Stomach (tissue), 9 donors: ENCODE measurements around the gene ZFP1. TPM values are rescaled to one million over a fixed set of nuclear protein-coding genes. Genes with fewer than 3 reads are reported as not detected.

Experiments used
- DNase-seq, 2 donors: peaks; one replicate each; pipeline versions ENCODE4 v3.0.0 to v3.0.0-alpha.2; 2013 to 2019
- H3K27ac ChIP-seq, 5 donors: fragments of 200-600 bp in 4 of 5; sonication (generic) in 4 of 5; one replicate each; pipeline ENCODE4 v1.5.1; 2013 to 2019; ENCODE audit warnings: mild to moderate bottlenecking in 1 of 5, moderate library complexity in 1 of 5
- H3K27me3 ChIP-seq, 3 donors: fragments of 200-600 bp; sonication (generic); one replicate each; pipeline ENCODE4 v1.5.1; 2017 to 2019; ENCODE audit warnings: mixed run types in 1 of 3
- H3K36me3 ChIP-seq, 4 donors: fragments of 200-600 bp; sonication (generic); 1 replicate in 3 of 4; 2 replicates in 1 of 4; pipeline ENCODE4 v1.5.1; 2016 to 2019
- H3K4me1 ChIP-seq, 4 donors: fragments of 200-600 bp; sonication (generic); one replicate each; pipeline ENCODE4 v1.5.1; 2016 to 2019
- H3K4me3 ChIP-seq, 4 donors: fragments of 200-600 bp; sonication (generic) in 3 of 4; one replicate each; pipeline ENCODE4 v1.5.1; 2016 to 2019; ENCODE audit warnings: mild to moderate bottlenecking in 1 of 4
- H3K9me3 ChIP-seq, 4 donors: fragments of 200-600 bp; sonication (generic); one replicate each; pipeline ENCODE4 v1.5.1; 2016 to 2019
- CTCF ChIP-seq, 7 experiments: fragments of 450-650 bp in 4 of 7; fragments of 200-600 bp in 3 of 7; sonication (generic) in 3 of 7; IDR thresholded peaks; one replicate each; pipeline ENCODE4 v1.5.1; 2016 to 2019; ENCODE audit warnings: antibody characterized with exemption in 7 of 7, control low read depth in 2 of 7, mild to moderate bottlenecking in 1 of 7
- EP300 ChIP-seq: sonication (generic); formaldehyde crosslinking; IDR thresholded peaks from one replicate; pipeline ENCODE4 v1.6.1; 2017; ENCODE audit warnings: antibody characterized with exemption
- POLR2A ChIP-seq, 4 donors: fragments of 450-650 bp; IDR thresholded peaks; one replicate each; pipeline ENCODE4 v1.6.1; 2016; ENCODE audit warnings: antibody characterized with exemption in 4 of 4, control low read depth in 2 of 4, mild to moderate bottlenecking in 1 of 4, moderate library complexity in 1 of 4
- POLR2AphosphoS5 ChIP-seq, 3 donors: sonication (generic); formaldehyde crosslinking; IDR thresholded peaks; one replicate each; pipeline ENCODE4 v1.6.1; 2016; ENCODE audit warnings: antibody characterized with exemption in 3 of 3
- WGBS, 5 donors: extraction: QIAGEN DNeasy Blood & Tissue Kit in 3 of 5; methylation state at CpG; one replicate each; pipeline versions ENCODE4 v1.1.5 to v1.1.7; 2013 to 2018; 5-methylcytosine and 5-hydroxymethylcytosine counted together
- intact Hi-C: fragments of 100-400 bp; cut with DNase I; formaldehyde crosslinking; loops from one replicate; pipeline ENCODE4 v1.15.1; 2023; ENCODE audit warnings: low total_unique reads
- polyA plus RNA-seq, 3 donors: library from polyadenylated mRNA; stranded (reverse); fragments of 200-250 nt; gene quantifications; one replicate each; pipeline ENCODE4 v1.2.3, GENCODE V29; 2013
- total RNA-seq, 5 donors: library from RNA; depleted of rRNA; stranded (reverse); fragments of >200 nt; gene quantifications; one replicate each; pipeline versions ENCODE4 v1.1.0 to v1.2.3, GENCODE V29; 2014 to 2016
- donor health status: healthy with polysubstance abuse.
- donor health status: Bipolar disorder and iron deficiency.
- donor health status: healthy.

Gene ZFP1
- total and polyA plus RNA-seq, 8 donors: 2.7 to 29.2 (median 5.2) TPM; not detected in 1

- 67 to 78% (median 72%) methylated on average over 6 of the region's 6 CpGs for WGBS, 5 donors
- TF ChIP-seq POLR2AphosphoS5 (IDR thresholded peaks at IDR 0.05): no peak
- TF ChIP-seq EP300: no peak
- no peak for TF ChIP-seq POLR2A (IDR thresholded peaks at IDR 0.05)
- no peak for TF ChIP-seq CTCF (IDR thresholded peaks at IDR 0.05)
- Histone ChIP-seq H3K4me1 (peaks cover 0 to 5% (median under 1%) of the 10 kb centered on the region in 4 donors), H3K9me3 (peaks cover 0 to 5% (median 0%) of the 10 kb centered on the region in 4 donors), H3K36me3 (no peaks in the 10 kb centered on the region), H3K27ac (no peak overlapping the region), H3K4me3 (no peak overlapping the region), H3K27me3 (no peaks in the 10 kb centered on the region)
- intact Hi-C loops: no loop called here
- DNase-seq: no peak
These were observed 4.4 kb upstream of the ZFP1 start for GRCh38 chr16:75143941-75144340.

GRCh38 chr16:75147968-75148310 is 385 bp upstream of the ZFP1 start:
- Histone ChIP-seq H3K4me3 (peak overlapping the region; percentile 86 to 100 (median 98)), H3K36me3 (peaks cover 0 to 17% (median 8%) of the 10 kb centered on the region in 4 donors), H3K27ac (peak overlapping the region in 4 of 5 donors; percentile 96 to 99 (median 98)), H3K4me1 (peaks cover 0 to 15% (median 9%) of the 10 kb centered on the region in 4 donors), H3K9me3 (peaks cover 0 to 23% (median 15%) of the 10 kb centered on the region in 4 donors), H3K27me3 (no peaks in the 10 kb centered on the region)
- intact Hi-C loops: no loop called here
- no peak for TF ChIP-seq EP300
- 39 to 51% (median 48%) methylated on average over 3 of the region's 3 CpGs for WGBS, 5 donors
- DNase-seq: no peak

DNA sequence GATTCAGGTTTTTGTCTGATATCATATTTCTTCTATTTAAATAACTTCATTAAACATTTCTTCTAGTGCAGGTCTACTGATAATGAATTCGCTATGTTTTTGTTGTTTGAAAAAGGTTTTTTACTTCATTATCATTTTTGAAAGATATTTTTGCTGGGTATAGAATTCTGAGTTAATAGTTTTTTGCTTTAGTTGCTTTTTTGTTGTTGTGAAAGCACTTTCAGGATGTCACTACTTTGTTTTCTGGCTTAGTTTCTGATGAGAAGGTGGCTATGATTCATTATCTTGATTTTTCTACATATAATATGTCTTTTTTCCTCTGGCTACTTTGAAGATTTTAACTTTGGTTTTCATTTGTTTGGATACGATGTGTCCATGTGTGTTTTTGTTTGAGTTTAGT is 3.5 kb downstream of the ZFP1 start:
- intact Hi-C loops: no loop called here

DNA sequence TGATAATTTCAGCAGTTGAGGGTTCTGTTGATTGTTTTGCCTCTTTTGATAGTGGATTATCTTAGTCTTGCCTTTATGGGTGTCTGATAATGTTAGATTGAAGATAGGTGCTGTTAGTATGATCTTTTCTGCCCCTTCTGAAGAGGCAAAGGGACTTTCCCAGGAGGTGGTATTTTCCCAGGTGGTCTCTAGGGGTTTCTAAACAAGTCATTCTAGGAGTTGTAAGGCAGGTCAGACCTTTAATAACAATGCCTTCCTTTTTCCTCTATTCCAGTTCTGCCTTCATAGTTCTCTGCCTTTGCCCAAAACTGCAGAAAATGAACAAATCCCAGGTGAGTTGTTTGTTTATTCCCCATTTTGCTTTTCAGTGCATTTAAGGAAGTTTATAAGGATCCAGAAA is 4.3 kb downstream of the ZFP1 start:
- no peak overlapping the region for H3K4me3 ChIP-seq
- TF ChIP-seq EP300 (no peak), CTCF (IDR thresholded peaks at IDR 0.05) (no peak), POLR2A (IDR thresholded peaks at IDR 0.05) (no peak), POLR2AphosphoS5 (IDR thresholded peaks at IDR 0.05) (no peak)
- peaks cover 0 to 47% (median 37%) of the 10 kb centered on the region in 4 donors for H3K36me3 ChIP-seq
- H3K4me1 ChIP-seq: peaks cover 0 to 15% (median 9%) of the 10 kb centered on the region in 4 donors
- intact Hi-C loops: no loop called here
- no peak for DNase-seq
- no peaks in the 10 kb centered on the region for H3K27me3 ChIP-seq
- no peak overlapping the region for H3K27ac ChIP-seq
- H3K9me3 ChIP-seq: peaks cover 0 to 23% (median 12%) of the 10 kb centered on the region in 4 donors

More for the DNA sequence above, 3.5 kb downstream of the ZFP1 start:
- peaks cover 0 to 47% (median 36%) of the 10 kb centered on the region in 4 donors for H3K36me3 ChIP-seq
- H3K27ac ChIP-seq: no peak overlapping the region
- H3K4me3 ChIP-seq: no peak overlapping the region
- peaks cover 0 to 23% (median 12%) of the 10 kb centered on the region in 4 donors for H3K9me3 ChIP-seq
- 47 to 73% (median 50%) methylated on average over 2 of the region's 2 CpGs for WGBS, 5 donors
- no peak for TF ChIP-seq EP300
- no peak for TF ChIP-seq POLR2AphosphoS5 (IDR thresholded peaks at IDR 0.05)
- H3K4me1 ChIP-seq: peaks cover 0 to 15% (median 9%) of the 10 kb centered on the region in 4 donors
- DNase-seq: no peak
- no peaks in the 10 kb centered on the region for H3K27me3 ChIP-seq

- WGBS, 5 donors: 95 to 100% (median 100%) methylated on average over 1 of the region's 1 CpG
- H3K27ac ChIP-seq: no peak overlapping the region
- no peaks in the 10 kb centered on the region for H3K4me1 ChIP-seq
- TF ChIP-seq CTCF (IDR thresholded peaks at IDR 0.05): no peak
- TF ChIP-seq POLR2A (IDR thresholded peaks at IDR 0.05): no peak
- TF ChIP-seq EP300: no peak
- no peak for TF ChIP-seq POLR2AphosphoS5 (IDR thresholded peaks at IDR 0.05)
- no peak for DNase-seq
- no peak overlapping the region for H3K4me3 ChIP-seq
- H3K36me3 ChIP-seq: peaks cover 0 to 50% (median 29%) of the 10 kb centered on the region in 4 donors
- H3K27me3 ChIP-seq: no peaks in the 10 kb centered on the region
- H3K9me3 ChIP-seq: peaks cover 0 to 11% (median 3%) of the 10 kb centered on the region in 4 donors
- intact Hi-C loops: no loop called here
These were observed 12.1 kb downstream of the ZFP1 start for GRCh38 chr16:75160386-75160785.
